Lung (tissue), 12 donors: ENCODE data around the gene RERE. TPM values are rescaled to one million over a fixed set of nuclear protein-coding genes. Genes with fewer than 3 reads are reported as not detected.

ENCODE experiments used
- ATAC-seq: fragments of 200-7000 bp; cut with Tn5 transposase; one replicate; pipeline ENCODE4 v1.9.1; 2020; ENCODE audit warnings: moderate number of reproducible peaks; ENCODE audit not compliant: insufficient read depth, low FRiP score
- DNase-seq, 3 donors: peaks; one replicate each; pipeline ENCODE4 v3.0.0-alpha.2; 2013 to 2017
- H3K27ac ChIP-seq, 2 donors: one replicate each; pipeline ENCODE4 v1.5.1; 2013; ENCODE audit warnings: mild to moderate bottlenecking in 2 of 2, moderate library complexity in 2 of 2, control low read depth in 1 of 2, inconsistent platforms in 1 of 2, low read depth in 1 of 2, low read length in 1 of 2
- H3K27me3 ChIP-seq, 3 donors: one replicate each; pipeline ENCODE4 v1.5.1; 2013; ENCODE audit warnings: low read length in 2 of 3; ENCODE audit not compliant: control insufficient read depth in 3 of 3, insufficient read depth in 3 of 3
- H3K36me3 ChIP-seq, 4 donors: one replicate each; pipeline ENCODE4 v1.5.1; 2013; ENCODE audit warnings: low read length in 4 of 4, mild to moderate bottlenecking in 1 of 4, moderate library complexity in 1 of 4; ENCODE audit not compliant: control insufficient read depth in 4 of 4, insufficient read depth in 4 of 4
- H3K4me1 ChIP-seq, 5 donors: one replicate each; pipeline ENCODE4 v1.5.1; 2013; ENCODE audit warnings: low read length in 5 of 5, mild to moderate bottlenecking in 2 of 5, moderate library complexity in 1 of 5; ENCODE audit not compliant: control insufficient read depth in 5 of 5, insufficient read depth in 5 of 5
- H3K4me3 ChIP-seq: one replicate; pipeline ENCODE4 v1.5.1; 2013; ENCODE audit warnings: mild to moderate bottlenecking, control low read depth, moderate library complexity
- H3K9ac ChIP-seq, 2 donors: one replicate each; pipeline ENCODE4 v1.5.1; 2013; ENCODE audit warnings: low read length in 2 of 2, control low read depth in 1 of 2; ENCODE audit not compliant: insufficient read depth in 1 of 2
- H3K9me3 ChIP-seq, 4 donors: one replicate each; pipeline ENCODE4 v1.5.1; 2013; ENCODE audit warnings: low read length in 3 of 4, mild to moderate bottlenecking in 1 of 4, moderate library complexity in 1 of 4; ENCODE audit not compliant: control insufficient read depth in 4 of 4, insufficient read depth in 3 of 4
- WGBS, 2 donors: extraction: QIAGEN DNeasy Blood & Tissue Kit; methylation state at CpG; one replicate each; pipeline ENCODE4 v1.1.7; 2013; 5-methylcytosine and 5-hydroxymethylcytosine counted together
- polyA plus RNA-seq, 2 donors: library from polyadenylated mRNA; stranded (reverse); fragments of 200-250 nt; gene quantifications; one replicate each; pipeline ENCODE4 v1.2.1, GENCODE V29; 2013
- total RNA-seq, 2 donors: library from RNA; depleted of rRNA in 1 of 2; stranded (reverse); fragments of >200 nt in 1 of 2; gene quantifications; one replicate each; pipeline ENCODE4 v1.2.1, GENCODE V29; 2014 to 2021
- TF ChIP-seq, protein P1 (sequence below): IDR thresholded peaks from 2 replicates; pipeline ENCODE4 v1.5.1; 2012; ENCODE audit warnings: mild to moderate bottlenecking; ENCODE audit errors: control extremely low read depth, extremely low read depth
- donor health status: control.
- donor health status: control.
- donor health status: Bipolar disorder and iron deficiency.
- donor health status: healthy.
- donor health status: DM: yes; HTN: yes; CAD: no.

The RERE gene
- total and polyA plus RNA-seq, 4 donors, result 21.7 to 207 (median 57.5) TPM

DNA sequence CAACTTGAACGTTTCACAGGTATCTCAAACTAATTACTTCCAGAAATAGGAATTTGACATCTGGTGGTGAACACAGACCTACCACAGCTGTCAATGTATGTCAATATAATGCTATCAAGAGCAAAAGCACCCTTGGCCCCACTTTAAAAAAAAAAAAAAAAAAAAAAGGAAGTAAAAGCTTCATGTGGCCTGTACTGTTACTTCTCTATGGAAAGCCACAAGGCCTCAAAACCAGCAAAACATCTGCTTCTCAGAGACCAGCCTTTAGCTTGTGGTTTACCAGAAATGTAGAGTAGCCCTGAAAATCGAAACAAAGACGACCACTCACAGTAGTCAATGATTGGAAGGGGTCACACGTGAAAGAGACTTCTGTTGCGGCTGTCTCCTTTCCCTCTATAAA, 389.9 kb downstream of the RERE start:
- WGBS, 2 donors, result 42 to 64% methylated on average over 5 of the region's 5 CpGs
- Histone ChIP-seq H3K36me3 (peaks cover 0 to 4% (median 0%) of the 10 kb centered on the region in 4 donors), H3K9ac (no peak overlapping the region), H3K27ac (no peak overlapping the region), H3K27me3 (no peaks in the 10 kb centered on the region), H3K9me3 (no peaks in the 10 kb centered on the region), H3K4me1 (peaks cover 5 to 23% (median 13%) of the 10 kb centered on the region in 5 donors), H3K4me3 (no peak overlapping the region)
- ATAC-seq (no peak), DNase-seq (no peak)
- TF ChIP-seq, protein P1, sequence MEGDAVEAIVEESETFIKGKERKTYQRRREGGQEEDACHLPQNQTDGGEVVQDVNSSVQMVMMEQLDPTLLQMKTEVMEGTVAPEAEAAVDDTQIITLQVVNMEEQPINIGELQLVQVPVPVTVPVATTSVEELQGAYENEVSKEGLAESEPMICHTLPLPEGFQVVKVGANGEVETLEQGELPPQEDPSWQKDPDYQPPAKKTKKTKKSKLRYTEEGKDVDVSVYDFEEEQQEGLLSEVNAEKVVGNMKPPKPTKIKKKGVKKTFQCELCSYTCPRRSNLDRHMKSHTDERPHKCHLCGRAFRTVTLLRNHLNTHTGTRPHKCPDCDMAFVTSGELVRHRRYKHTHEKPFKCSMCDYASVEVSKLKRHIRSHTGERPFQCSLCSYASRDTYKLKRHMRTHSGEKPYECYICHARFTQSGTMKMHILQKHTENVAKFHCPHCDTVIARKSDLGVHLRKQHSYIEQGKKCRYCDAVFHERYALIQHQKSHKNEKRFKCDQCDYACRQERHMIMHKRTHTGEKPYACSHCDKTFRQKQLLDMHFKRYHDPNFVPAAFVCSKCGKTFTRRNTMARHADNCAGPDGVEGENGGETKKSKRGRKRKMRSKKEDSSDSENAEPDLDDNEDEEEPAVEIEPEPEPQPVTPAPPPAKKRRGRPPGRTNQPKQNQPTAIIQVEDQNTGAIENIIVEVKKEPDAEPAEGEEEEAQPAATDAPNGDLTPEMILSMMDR, result no peak

DNA sequence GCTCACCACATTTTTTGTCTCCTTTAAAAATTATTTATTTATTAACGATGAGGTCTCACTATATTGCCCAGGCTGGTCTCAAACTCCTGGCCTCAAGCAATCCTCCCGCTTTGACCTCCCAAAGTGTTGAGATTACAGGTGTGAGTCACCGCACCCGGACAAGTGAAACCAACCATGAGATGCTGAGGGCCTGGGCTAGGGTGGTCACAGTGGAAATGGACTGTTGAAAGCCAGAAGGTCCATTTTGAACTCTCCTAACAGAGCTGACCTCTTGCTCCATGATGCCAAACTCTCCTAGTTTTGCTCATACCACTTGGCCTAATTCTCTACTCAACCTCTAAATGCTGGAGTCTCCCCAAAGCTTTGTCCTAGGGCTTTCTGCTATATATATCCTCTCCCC, 390.4 kb downstream of the RERE start:
- 91% methylated on average over 4 of the region's 4 CpGs for WGBS, 2 donors
- Histone ChIP-seq H3K4me1 (peaks cover 5 to 25% (median 13%) of the 10 kb centered on the region in 5 donors), H3K36me3 (peaks cover 0 to 4% (median 0%) of the 10 kb centered on the region in 4 donors), H3K9me3 (no peaks in the 10 kb centered on the region), H3K4me3 (no peak overlapping the region), H3K27ac (no peak overlapping the region), H3K27me3 (no peaks in the 10 kb centered on the region), H3K9ac (no peak overlapping the region)
- TF ChIP-seq, protein P1, result no peak
- DNase-seq (no peak), ATAC-seq (no peak)

GRCh38 chr1:8425781-8426161, 391.7 kb downstream of the RERE start:
- H3K9me3 ChIP-seq, result no peaks in the 10 kb centered on the region
- DNase-seq (no peak), ATAC-seq (no peak)
- peaks cover 5 to 32% (median 17%) of the 10 kb centered on the region in 5 donors for H3K4me1 ChIP-seq
- peaks cover 0 to 1% (median 0%) of the 10 kb centered on the region in 4 donors for H3K36me3 ChIP-seq
- H3K9ac ChIP-seq, result no peak overlapping the region
- H3K4me3 ChIP-seq, result no peak overlapping the region
- peak overlapping the region in 1 of 2 donors; percentile 100 for H3K27ac ChIP-seq
- TF ChIP-seq, protein P1, result no peak
- 95 to 98% methylated on average over 3 of the region's 3 CpGs for WGBS, 2 donors
- no peaks in the 10 kb centered on the region for H3K27me3 ChIP-seq
